Brain microvascular endothelial cell (primary cell): Measurements from ENCODE around the gene MTO1.

Experiments
- DNase-seq: peaks from one replicate; pipeline ENCODE4 v3.0.0-alpha.2; 2020
- H3K27ac ChIP-seq: fragments of 250-450 bp; sonication (Bioruptor Pico); 2 replicates; pipeline ENCODE4 v1.5.1; 2020; ENCODE audit warnings: mild to moderate bottlenecking, moderate library complexity
- H3K27me3 ChIP-seq: fragments of 250-450 bp; sonication (Bioruptor Pico); replicated peaks from 2 replicates; pipeline ENCODE4 v1.5.1; 2020; ENCODE audit warnings: mild to moderate bottlenecking
- H3K36me3 ChIP-seq: fragments of 250-450 bp; sonication (Bioruptor Pico); replicated peaks from 2 replicates; pipeline ENCODE4 v1.5.1; 2020; ENCODE audit warnings: mild to moderate bottlenecking
- H3K4me3 ChIP-seq: 2 replicates; pipeline ENCODE4 v1.5.1; 2011; ENCODE audit warnings: low read depth, mild to moderate bottlenecking, control low read depth, low read length, moderate library complexity
- in situ Hi-C: cut with HindIII; loops from 2 replicates; pipeline ENCODE4 v1.10.0; 2017; ENCODE audit warnings: low sequenced_read_pairs, low pct_ligation_motif_present
- TF ChIP-seq, protein P1 (sequence below): IDR thresholded peaks from 2 replicates; pipeline ENCODE4 v1.5.1; 2011; ENCODE audit warnings: low read depth, mild to moderate bottlenecking, moderate library complexity, low read length, control low read depth, inconsistent platforms; ENCODE audit errors: missing control alignments

Gene MTO1

DNA sequence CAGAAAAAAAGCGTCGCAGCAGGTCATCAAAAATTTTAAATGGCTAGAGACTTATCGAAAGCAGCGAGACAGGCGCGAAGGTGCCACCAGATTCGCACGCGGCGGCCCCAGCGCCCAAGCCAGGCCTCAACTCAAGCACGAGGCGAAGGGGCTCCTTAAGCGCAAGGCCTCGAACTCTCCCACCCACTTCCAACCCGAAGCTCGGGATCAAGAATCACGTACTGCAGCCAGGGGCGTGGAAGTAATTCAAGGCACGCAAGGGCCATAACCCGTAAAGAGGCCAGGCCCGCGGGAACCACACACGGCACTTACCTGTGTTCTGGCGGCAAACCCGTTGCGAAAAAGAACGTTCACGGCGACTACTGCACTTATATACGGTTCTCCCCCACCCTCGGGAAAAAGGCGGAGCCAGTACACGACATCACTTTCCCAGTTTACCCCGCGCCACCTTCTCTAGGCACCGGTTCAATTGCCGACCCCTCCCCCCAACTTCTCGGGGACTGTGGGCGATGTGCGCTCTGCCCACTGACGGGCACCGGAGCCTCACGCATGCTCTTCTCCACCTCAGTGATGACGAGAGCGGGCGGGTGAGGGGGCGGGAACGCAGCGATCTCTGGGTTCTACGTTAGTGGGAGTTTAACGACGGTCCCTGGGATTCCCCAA lies 59.3 kb downstream of the MTO1 start, which contains the start of gene EEF1A1:
Gene EEF1A1, minus strand, starts transcription at position 345 of the 663 bp plus-strand sequence. CDS start 1,006 bp downstream, outside the sequence.
- in situ Hi-C loops, result loop anchor here (25.0 kb wide), 1 partner anchor 91 kb away; no protein-coding TSS in a partner anchor
- TF ChIP-seq, protein P1, sequence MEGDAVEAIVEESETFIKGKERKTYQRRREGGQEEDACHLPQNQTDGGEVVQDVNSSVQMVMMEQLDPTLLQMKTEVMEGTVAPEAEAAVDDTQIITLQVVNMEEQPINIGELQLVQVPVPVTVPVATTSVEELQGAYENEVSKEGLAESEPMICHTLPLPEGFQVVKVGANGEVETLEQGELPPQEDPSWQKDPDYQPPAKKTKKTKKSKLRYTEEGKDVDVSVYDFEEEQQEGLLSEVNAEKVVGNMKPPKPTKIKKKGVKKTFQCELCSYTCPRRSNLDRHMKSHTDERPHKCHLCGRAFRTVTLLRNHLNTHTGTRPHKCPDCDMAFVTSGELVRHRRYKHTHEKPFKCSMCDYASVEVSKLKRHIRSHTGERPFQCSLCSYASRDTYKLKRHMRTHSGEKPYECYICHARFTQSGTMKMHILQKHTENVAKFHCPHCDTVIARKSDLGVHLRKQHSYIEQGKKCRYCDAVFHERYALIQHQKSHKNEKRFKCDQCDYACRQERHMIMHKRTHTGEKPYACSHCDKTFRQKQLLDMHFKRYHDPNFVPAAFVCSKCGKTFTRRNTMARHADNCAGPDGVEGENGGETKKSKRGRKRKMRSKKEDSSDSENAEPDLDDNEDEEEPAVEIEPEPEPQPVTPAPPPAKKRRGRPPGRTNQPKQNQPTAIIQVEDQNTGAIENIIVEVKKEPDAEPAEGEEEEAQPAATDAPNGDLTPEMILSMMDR, result no peak
- Histone ChIP-seq H3K4me3 (peak within 1 kb of the TSS; percentile 100), H3K27ac (peak within 1 kb of the TSS; percentile 99), H3K27me3 (no peaks in the 10 kb centered on the region), H3K36me3 (peaks cover 47% of the 10 kb centered on the region)
- peak; percentile 100 for DNase-seq

DNA sequence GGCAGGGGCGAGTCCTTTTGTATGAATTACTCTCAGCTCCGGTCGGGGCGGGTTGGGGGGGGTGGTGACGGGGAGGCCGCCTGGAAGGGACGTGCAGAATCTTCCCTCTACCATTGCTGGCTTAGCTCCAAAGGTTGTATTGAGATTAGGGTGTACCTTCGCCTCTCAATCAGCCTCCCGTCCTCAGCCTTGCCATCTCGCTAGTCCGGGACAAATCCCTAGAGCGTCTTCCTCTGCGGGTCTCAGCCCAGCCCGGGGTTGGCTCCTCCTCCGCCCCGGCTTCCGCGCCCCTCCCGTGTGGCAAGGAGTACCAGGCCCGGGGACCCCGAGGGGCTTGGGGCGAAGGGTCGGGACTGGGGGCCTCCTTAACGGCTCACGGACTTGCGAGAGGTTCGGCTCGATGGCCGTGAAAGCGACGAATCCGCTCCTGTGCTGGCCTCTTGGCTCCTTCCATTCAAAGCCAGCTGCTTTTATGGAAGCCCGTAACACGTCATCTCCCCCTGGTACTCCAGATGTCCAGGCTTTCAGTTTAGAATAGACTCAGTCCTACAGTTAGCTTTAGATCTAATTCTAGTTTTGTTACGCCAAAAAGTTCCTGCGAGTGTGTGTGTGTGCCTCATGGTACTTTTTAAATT lies 59.9 kb downstream of the MTO1 start:
- Histone ChIP-seq H3K4me3 (peak overlapping the region; percentile 100), H3K36me3 (peaks cover 41% of the 10 kb centered on the region), H3K27ac (peak overlapping the region; percentile 99), H3K27me3 (no peaks in the 10 kb centered on the region)
- peak; percentile 78 for DNase-seq
- in situ Hi-C loops, result loop anchor here (25.0 kb wide), 1 partner anchor 91 kb away; no protein-coding TSS in a partner anchor
- TF ChIP-seq, protein P1, result no peak

GRCh38 chr6:73523434-73524123 lies 62.0 kb downstream of the MTO1 start:
- DNase-seq, result no peak
- in situ Hi-C loops, result loop anchor here (25.0 kb wide), 1 partner anchor 89 kb away; no protein-coding TSS in a partner anchor
- Histone ChIP-seq H3K36me3 (peaks cover 22% of the 10 kb centered on the region), H3K27ac (peak overlapping the region; percentile 82), H3K4me3 (peak overlapping the region; percentile 63), H3K27me3 (no peaks in the 10 kb centered on the region)
- TF ChIP-seq, protein P1, result no peak

DNA sequence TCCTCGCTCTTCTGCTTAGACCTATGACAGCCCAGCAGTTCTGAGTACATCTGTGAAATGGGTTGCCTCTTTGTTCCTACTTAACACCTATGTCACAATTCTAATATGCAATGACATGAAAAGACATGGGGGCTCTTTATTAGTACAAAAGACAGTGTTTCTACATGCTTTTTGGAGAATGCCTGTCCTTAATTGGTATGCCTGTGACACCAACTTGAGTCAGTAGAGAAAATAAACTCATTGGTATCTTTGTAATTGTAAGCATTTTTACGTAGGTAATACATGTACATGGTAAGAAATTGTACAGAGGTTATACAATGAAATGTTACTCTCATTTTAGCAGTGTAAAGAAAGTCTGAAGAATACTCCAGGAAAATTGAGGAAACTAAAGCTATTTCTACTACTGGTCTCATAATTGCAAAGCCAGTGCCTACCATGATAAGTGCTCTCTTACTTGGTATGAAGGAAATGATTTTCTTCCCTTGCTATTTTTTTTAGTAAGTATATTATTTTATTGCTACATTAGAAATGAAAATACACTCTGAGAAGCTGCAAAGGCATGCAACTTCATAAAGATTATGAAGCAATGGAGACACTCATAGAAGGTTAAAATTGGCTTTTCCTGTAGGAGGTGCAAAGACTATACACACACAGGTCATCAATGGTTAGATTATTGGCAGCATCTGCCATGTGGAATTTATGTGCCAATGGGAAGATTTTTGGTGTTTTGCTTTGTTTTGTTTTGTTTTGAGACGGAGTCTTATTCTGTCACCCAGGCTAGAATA lies 64.2 kb downstream of the MTO1 start:
- Histone ChIP-seq H3K4me3 (no peak overlapping the region), H3K36me3 (peaks cover under 1% of the 10 kb centered on the region), H3K27ac (no peak overlapping the region), H3K27me3 (no peaks in the 10 kb centered on the region)
- TF ChIP-seq, protein P1, result no peak
- in situ Hi-C loops, result no loop called here
- no peak for DNase-seq

DNA sequence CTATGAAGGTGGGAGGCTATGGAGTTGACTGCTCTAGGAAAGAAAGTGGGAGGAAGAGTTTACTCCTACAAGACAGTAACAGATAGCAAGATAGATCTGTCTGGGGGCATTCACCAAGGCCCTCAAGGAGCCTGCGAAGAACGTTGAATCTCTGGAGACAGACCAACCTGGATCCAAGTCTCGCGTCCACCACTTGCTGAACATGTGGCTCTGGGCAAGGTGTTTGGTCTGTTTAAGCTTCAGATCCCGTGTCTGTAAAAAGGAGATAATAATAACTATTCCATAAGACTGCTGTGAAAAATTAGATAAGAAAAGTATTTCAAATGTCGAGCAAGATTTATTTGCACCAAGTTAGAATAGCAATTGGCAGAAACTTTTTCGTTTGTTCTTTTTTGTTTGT lies 67.4 kb downstream of the MTO1 start:
- in situ Hi-C loops, result no loop called here
- TF ChIP-seq, protein P1, result no peak
- H3K4me3 ChIP-seq, result no peak overlapping the region
- no peaks in the 10 kb centered on the region for H3K36me3 ChIP-seq
- H3K27me3 ChIP-seq, result no peaks in the 10 kb centered on the region
- DNase-seq, result no peak
- H3K27ac ChIP-seq, result no peak overlapping the region
